Smooth muscle cell (in vitro differentiated cells): Measurements from ENCODE around the gene CARD10. TPM values are rescaled to one million over a fixed set of nuclear protein-coding genes. Genes with fewer than 3 reads are reported as not detected.
"Not testable (repeated sequence)": the region's sequence is repeated elsewhere in the genome, so short reads cannot be mapped to it uniquely, and the experiment has no call there.

Experiments used
- DNase-seq: peaks from one replicate; lab custom pipeline; 2025; ENCODE audit not compliant: unreplicated experiment; lab: John Stamatoyannopoulos, UW
- H2AFZ ChIP-seq: fragments of 200-600 bp; sonication (generic); 2 replicates; pipeline ENCODE4 v1.6.0; 2016; ENCODE audit warnings: antibody characterized with exemption, low read depth, mild to moderate bottlenecking
- H3F3A ChIP-seq: fragments of 200-600 bp; sonication (generic); 2 replicates; pipeline ENCODE4 v1.6.0; 2017; ENCODE audit warnings: antibody characterized with exemption, low read depth
- H3K27ac ChIP-seq: fragments of 200-600 bp; sonication (generic); 2 replicates; pipeline ENCODE4 v1.5.1; 2016; ENCODE audit warnings: low read depth, mild to moderate bottlenecking
- H3K27me3 ChIP-seq: fragments of 200-600 bp; sonication (generic); 2 replicates; pipeline ENCODE4 v1.6.1; 2016; ENCODE audit warnings: low read depth, mild to moderate bottlenecking
- H3K36me3 ChIP-seq: fragments of 200-600 bp; sonication (generic); 2 replicates; pipeline ENCODE4 v1.5.1; 2016; ENCODE audit warnings: low read depth
- H3K4me1 ChIP-seq: fragments of 200-600 bp; sonication (generic); 2 replicates; pipeline ENCODE4 v1.5.1; 2016; ENCODE audit warnings: low read depth
- H3K4me2 ChIP-seq: fragments of 200-600 bp; sonication (generic); 2 replicates; pipeline ENCODE4 v1.6.0; 2016; ENCODE audit warnings: mild to moderate bottlenecking
- H3K4me3 ChIP-seq: fragments of 200-600 bp; sonication (generic); 2 replicates; pipeline ENCODE4 v1.5.1; 2016; ENCODE audit warnings: mild to moderate bottlenecking
- H3K79me2 ChIP-seq: fragments of 200-600 bp; sonication (generic); 2 replicates; pipeline ENCODE4 v1.6.0; 2016; ENCODE audit warnings: low read depth, mild to moderate bottlenecking
- H3K9ac ChIP-seq: fragments of 200-600 bp; sonication (generic); 2 replicates; pipeline ENCODE4 v1.6.0; 2016; ENCODE audit warnings: low read depth
- H3K9me3 ChIP-seq: fragments of 200-600 bp; sonication (generic); replicated peaks from 2 replicates; pipeline ENCODE4 v1.5.1; 2016; ENCODE audit warnings: low read depth
- H4K20me1 ChIP-seq: fragments of 200-600 bp; sonication (generic); 2 replicates; pipeline ENCODE4 v1.6.0; 2016; ENCODE audit warnings: low read depth
- WGBS: methylation state at CpG from one replicate; pipeline ENCODE4 v1.1.7; 2016; ENCODE audit warnings: low lambda C conversion rate; 5-methylcytosine and 5-hydroxymethylcytosine counted together
- polyA plus RNA-seq: library from polyadenylated mRNA; unstranded; fragments of >200 nt; fragmentation: Nextera tagmentation; extraction: Ambion mirVana; gene quantifications from 2 replicates; pipeline ENCODE4 v1.2.1, GENCODE V29; 2016
- total RNA-seq: library from RNA; depleted of rRNA; stranded (reverse); fragments of >200 nt; gene quantifications from 2 replicates; pipeline ENCODE4 v1.2.3, GENCODE V29; 2014
- TF ChIP-seq, protein P1 (sequence below): fragments of 200-600 bp; sonication (generic); IDR thresholded peaks from 2 replicates; pipeline ENCODE4 v1.5.1; 2017; ENCODE audit warnings: borderline replicate concordance, mild to moderate bottlenecking, antibody characterized with exemption; ENCODE audit not compliant: insufficient read depth, poor library complexity, severe bottlenecking

Gene CARD10
- total and polyA plus RNA-seq, 2 experiments from 2014 or later: 2.3 to 6.0 TPM

GRCh38 chr22:37471727-37472417 is 47.3 kb downstream of the CARD10 start:
- Histone ChIP-seq H3K36me3 (no peaks in the 10 kb centered on the region), H3K79me2 (no peaks in the 10 kb centered on the region), H3K4me3 (no peak overlapping the region), H3K9ac (no peak overlapping the region), H3K9me3 (no peaks in the 10 kb centered on the region), H4K20me1 (no peaks in the 10 kb centered on the region), H2AFZ (no peak overlapping the region), H3F3A (no peaks in the 10 kb centered on the region), H3K27ac (no peak overlapping the region), H3K4me1 (no peaks in the 10 kb centered on the region), H3K27me3 (peaks cover 10% of the 10 kb centered on the region), H3K4me2 (no peak overlapping the region)
- WGBS: 96% methylated on average over 7 of the region's 9 CpGs
- no peak for DNase-seq
- TF ChIP-seq, protein P1, sequence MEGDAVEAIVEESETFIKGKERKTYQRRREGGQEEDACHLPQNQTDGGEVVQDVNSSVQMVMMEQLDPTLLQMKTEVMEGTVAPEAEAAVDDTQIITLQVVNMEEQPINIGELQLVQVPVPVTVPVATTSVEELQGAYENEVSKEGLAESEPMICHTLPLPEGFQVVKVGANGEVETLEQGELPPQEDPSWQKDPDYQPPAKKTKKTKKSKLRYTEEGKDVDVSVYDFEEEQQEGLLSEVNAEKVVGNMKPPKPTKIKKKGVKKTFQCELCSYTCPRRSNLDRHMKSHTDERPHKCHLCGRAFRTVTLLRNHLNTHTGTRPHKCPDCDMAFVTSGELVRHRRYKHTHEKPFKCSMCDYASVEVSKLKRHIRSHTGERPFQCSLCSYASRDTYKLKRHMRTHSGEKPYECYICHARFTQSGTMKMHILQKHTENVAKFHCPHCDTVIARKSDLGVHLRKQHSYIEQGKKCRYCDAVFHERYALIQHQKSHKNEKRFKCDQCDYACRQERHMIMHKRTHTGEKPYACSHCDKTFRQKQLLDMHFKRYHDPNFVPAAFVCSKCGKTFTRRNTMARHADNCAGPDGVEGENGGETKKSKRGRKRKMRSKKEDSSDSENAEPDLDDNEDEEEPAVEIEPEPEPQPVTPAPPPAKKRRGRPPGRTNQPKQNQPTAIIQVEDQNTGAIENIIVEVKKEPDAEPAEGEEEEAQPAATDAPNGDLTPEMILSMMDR: no peak

DNA sequence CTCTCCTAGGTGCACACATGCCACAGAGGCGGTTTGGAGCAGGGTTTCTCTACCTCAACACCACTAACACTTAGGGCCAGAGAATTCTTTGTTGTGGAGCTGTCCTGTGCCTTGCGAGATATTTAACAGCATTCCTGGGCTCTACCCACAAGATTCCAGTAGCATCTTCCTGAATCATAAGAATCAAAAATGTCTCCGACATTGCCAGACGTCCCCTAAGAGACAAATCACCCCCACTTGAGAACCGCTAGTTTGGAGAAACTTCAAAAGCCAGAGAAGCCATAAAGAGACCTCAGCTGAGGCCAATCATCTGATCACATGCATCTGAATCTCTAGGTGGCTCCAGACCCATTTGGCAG is 49.1 kb downstream of the CARD10 start:
- Histone ChIP-seq H3K27ac (no peak overlapping the region), H3K9ac (no peak overlapping the region), H3K79me2 (no peaks in the 10 kb centered on the region), H3F3A (no peaks in the 10 kb centered on the region), H2AFZ (no peak overlapping the region), H3K4me1 (no peaks in the 10 kb centered on the region), H3K4me3 (no peak overlapping the region), H3K9me3 (no peaks in the 10 kb centered on the region), H3K36me3 (no peaks in the 10 kb centered on the region), H3K27me3 (peaks cover 10% of the 10 kb centered on the region), H4K20me1 (no peaks in the 10 kb centered on the region), H3K4me2 (no peak overlapping the region)
- TF ChIP-seq, protein P1: no peak
- WGBS: 78% methylated on average over 5 of the region's 5 CpGs
- no peak for DNase-seq

- Histone ChIP-seq H3K4me3 (no peak overlapping the region), H3K4me1 (no peaks in the 10 kb centered on the region), H3K27ac (no peak overlapping the region), H3K4me2 (no peak overlapping the region), H3K36me3 (no peaks in the 10 kb centered on the region), H3K9me3 (no peaks in the 10 kb centered on the region), H3F3A (no peaks in the 10 kb centered on the region), H3K79me2 (no peaks in the 10 kb centered on the region), H2AFZ (no peak overlapping the region), H3K9ac (no peak overlapping the region), H4K20me1 (no peaks in the 10 kb centered on the region), H3K27me3 (peaks cover 8% of the 10 kb centered on the region)
- DNase-seq: no peak
- TF ChIP-seq, protein P1: no peak
- WGBS: 89% methylated on average over 8 of the region's 8 CpGs
Observed at GRCh38 chr22:37469416-37470086, 49.7 kb downstream of the CARD10 start.

DNA sequence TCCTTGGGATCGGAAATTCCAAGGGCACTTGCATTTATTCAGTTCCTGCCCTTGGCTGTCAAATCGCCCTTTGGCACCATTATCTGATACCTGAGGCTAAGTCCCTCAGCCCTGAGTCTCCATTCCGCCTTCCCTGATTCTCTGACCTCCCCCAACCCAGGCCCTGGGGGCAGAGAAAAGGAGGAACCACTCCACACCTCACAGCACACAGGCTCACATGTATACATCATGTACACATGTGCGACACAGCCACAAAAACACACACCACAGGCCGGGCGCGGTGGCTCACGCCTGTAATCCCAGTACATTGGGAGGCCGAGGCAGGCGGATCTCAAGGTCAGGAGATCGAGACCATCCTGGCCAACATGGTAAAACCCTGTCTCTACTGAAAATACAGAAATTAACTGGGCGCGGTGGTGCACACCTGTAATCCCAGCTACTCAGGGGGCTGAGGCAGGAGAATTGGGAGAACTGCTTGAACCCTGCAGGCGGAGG is 51.0 kb downstream of the CARD10 start:
- not testable (repeated sequence) for H3K79me2 ChIP-seq, H3K36me3 ChIP-seq, H3K9me3 ChIP-seq, H3K4me1 ChIP-seq, H2AFZ ChIP-seq, H4K20me1 ChIP-seq, H3K27ac ChIP-seq, H3K9ac ChIP-seq, H3K4me2 ChIP-seq, H3K4me3 ChIP-seq, DNase-seq, H3F3A ChIP-seq, H3K27me3 ChIP-seq
- 92% methylated on average over 14 of the region's 14 CpGs for WGBS
